OCI-LY7 (cell line): ENCODE measurements around the gene ZNF549. TPM values are rescaled to one million over a fixed set of nuclear protein-coding genes. Genes with fewer than 3 reads are reported as not detected.

ENCODE experiments used
- BruUV-seq: library from RNA; stranded (reverse); fragments of 400-500 nt; replicated peaks from 2 replicates; lab custom pipeline; 2021; lab: Mats Ljungman, UMichigan
- CTCF ChIA-PET: fragments of 300-600 bp; sonication (Branson Sonifier 250); formaldehyde crosslinking; loops from one replicate; lab custom pipeline; 2022; ENCODE audit warnings: antibody characterized with exemption; ENCODE audit not compliant: unreplicated experiment; lab: Charles Lee
- POLR2A ChIA-PET: fragments of 300-600 bp; sonication (Branson Sonifier 250); formaldehyde crosslinking; loops from one replicate; lab custom pipeline; 2022; ENCODE audit warnings: antibody characterized with exemption; lab: Charles Lee
- DNase-seq: peaks from one replicate; pipeline ENCODE4 v3.0.0-alpha.2; 2015; ENCODE audit warnings: low spot score
- H2AFZ ChIP-seq: fragments of 200-600 bp; sonication (generic), shearing (Covaris generic); 2 replicates; pipeline ENCODE4 v1.6.1; 2014; ENCODE audit warnings: mild to moderate bottlenecking, antibody characterized with exemption, low read length, moderate library complexity
- H3K27ac ChIP-seq: fragments of 200-600 bp; sonication (generic); 2 replicates; pipeline ENCODE4 v1.5.1; 2014; ENCODE audit warnings: mixed run types, low read depth, mild to moderate bottlenecking, moderate library complexity, low read length, inconsistent platforms; ENCODE audit not compliant: poor library complexity, severe bottlenecking
- H3K36me3 ChIP-seq: fragments of 200-600 bp; sonication (generic); 2 replicates; pipeline ENCODE4 v1.6.1; 2014; ENCODE audit warnings: mild to moderate bottlenecking, antibody characterized with exemption, low read length, moderate library complexity, mixed read lengths; ENCODE audit not compliant: insufficient read depth
- H3K4me1 ChIP-seq: fragments of 200-600 bp; sonication (generic); 2 replicates; pipeline ENCODE4 v1.5.1; 2014; ENCODE audit warnings: mild to moderate bottlenecking, low read length; ENCODE audit not compliant: insufficient read depth, poor library complexity, severe bottlenecking
- H3K4me2 ChIP-seq: fragments of 200-600 bp; sonication (generic); 2 replicates; pipeline ENCODE4 v1.6.1; 2014; ENCODE audit warnings: mild to moderate bottlenecking, low read length
- H3K4me3 ChIP-seq: fragments of 200-600 bp; sonication (generic); 2 replicates; pipeline ENCODE4 v1.5.1; 2014; ENCODE audit warnings: mild to moderate bottlenecking, low read depth, low read length; ENCODE audit not compliant: poor library complexity, severe bottlenecking
- H3K79me2 ChIP-seq: fragments of 200-600 bp; sonication (generic); 2 replicates; pipeline ENCODE4 v1.6.1; 2016; ENCODE audit warnings: low read depth, mild to moderate bottlenecking, low read length, moderate library complexity, mixed read lengths; ENCODE audit not compliant: insufficient read depth
- H3K9me2 ChIP-seq: fragments of 200-600 bp; sonication (generic); 2 replicates; pipeline ENCODE4 v1.6.1; 2016; ENCODE audit warnings: mild to moderate bottlenecking, low read length, mixed read lengths; ENCODE audit not compliant: insufficient read depth
- H3K9me3 ChIP-seq: fragments of 200-600 bp; sonication (generic); 2 replicates; pipeline ENCODE4 v1.6.1; 2014; ENCODE audit warnings: mild to moderate bottlenecking, mixed run types, low read length, mixed read lengths
- H4K20me1 ChIP-seq: fragments of 200-600 bp; sonication (generic); 2 replicates; pipeline ENCODE4 v1.6.1; 2014; ENCODE audit warnings: mild to moderate bottlenecking, antibody characterized with exemption, low read length, moderate library complexity, mixed read lengths; ENCODE audit not compliant: insufficient read depth
- EZH2phosphoT487 ChIP-seq: fragments of 200-600 bp; sonication (generic); IDR thresholded peaks from 2 replicates; pipeline ENCODE4 v1.6.1; 2018; ENCODE audit warnings: low read depth, borderline replicate concordance, mild to moderate bottlenecking, mixed run types, antibody characterized with exemption, low read length, moderate library complexity, mixed read lengths
- intact Hi-C: fragments of 100-400 bp; cut with micrococcal nuclease; formaldehyde crosslinking; loops from one replicate; pipeline ENCODE4 v1.10.0; 2022; ENCODE audit not compliant: unreplicated experiment
- total RNA-seq, 2 experiments: library from RNA; depleted of rRNA in 1 of 2; stranded (reverse); fragments of >200 nt in 1 of 2; shearing (Covaris generic) in 1 of 2; gene quantifications; 2 replicates each; pipeline ENCODE4 v1.2.3, GENCODE V29; 2014 to 2022
- TF ChIP-seq, protein P1 (sequence below): fragments of 200-600 bp; sonication (generic); conservative IDR thresholded peaks from 2 replicates; pipeline ENCODE4 v1.5.1; 2014; ENCODE audit warnings: mild to moderate bottlenecking, antibody characterized with exemption, low read length, moderate library complexity, mixed read lengths

The ZNF549 gene
- total RNA-seq, 2 experiments from 2014 or later, result 6.1 to 6.6 TPM

DNA sequence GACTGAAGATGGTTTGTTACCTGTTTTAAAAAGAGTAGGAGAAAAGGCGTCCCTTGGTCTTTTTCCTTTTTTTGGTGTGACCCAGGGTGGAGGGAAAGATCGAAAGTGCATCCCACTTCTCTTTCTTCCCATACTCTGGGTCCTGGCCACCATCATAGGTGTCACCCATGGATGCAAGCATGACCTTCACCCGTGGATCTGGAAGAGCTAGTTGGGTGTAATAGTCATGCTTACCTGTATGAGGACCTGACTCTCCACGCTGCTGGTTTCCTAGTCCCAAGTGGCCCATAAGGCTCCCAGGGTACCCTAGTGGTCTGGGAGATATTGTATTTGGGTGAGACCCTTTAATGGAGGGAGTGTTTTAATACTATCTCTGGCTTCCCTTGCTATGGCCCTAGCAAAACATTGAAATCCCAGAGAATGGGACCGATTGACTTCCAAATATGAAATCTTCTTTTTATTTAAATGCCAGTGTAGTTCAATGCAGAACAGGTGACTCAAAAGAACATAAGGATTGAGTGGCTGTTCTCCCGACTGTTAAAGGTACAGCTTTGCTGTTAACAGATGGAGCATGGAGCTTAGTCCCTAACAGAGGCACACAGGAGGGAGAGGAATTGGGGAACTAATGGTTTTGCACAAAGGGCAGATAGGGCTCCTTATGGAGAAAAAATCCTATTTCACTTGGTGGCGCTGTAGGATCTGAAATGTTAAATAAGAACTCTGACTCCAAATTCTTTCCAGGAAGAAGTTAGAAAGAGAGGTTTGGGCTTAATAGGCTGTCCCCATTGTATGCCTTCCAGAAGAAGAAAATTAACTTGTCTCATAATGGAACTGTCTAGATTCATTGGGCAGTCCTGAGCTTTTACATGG is 39.5 kb downstream of the ZNF549 start:
- Histone ChIP-seq H3K9me3 (peaks cover 44% of the 10 kb centered on the region), H3K36me3 (peaks cover 11% of the 10 kb centered on the region), H3K9me2 (no peaks in the 10 kb centered on the region), H2AFZ (no peak overlapping the region), H4K20me1 (no peaks in the 10 kb centered on the region), H3K27ac (no peak overlapping the region), H3K4me1 (no peaks in the 10 kb centered on the region), H3K79me2 (no peaks in the 10 kb centered on the region), H3K4me2 (no peak overlapping the region), H3K4me3 (no peak overlapping the region)
- peak; percentile 77 for DNase-seq
- no peak for TF ChIP-seq EZH2phosphoT487
- TF ChIP-seq, protein P1, sequence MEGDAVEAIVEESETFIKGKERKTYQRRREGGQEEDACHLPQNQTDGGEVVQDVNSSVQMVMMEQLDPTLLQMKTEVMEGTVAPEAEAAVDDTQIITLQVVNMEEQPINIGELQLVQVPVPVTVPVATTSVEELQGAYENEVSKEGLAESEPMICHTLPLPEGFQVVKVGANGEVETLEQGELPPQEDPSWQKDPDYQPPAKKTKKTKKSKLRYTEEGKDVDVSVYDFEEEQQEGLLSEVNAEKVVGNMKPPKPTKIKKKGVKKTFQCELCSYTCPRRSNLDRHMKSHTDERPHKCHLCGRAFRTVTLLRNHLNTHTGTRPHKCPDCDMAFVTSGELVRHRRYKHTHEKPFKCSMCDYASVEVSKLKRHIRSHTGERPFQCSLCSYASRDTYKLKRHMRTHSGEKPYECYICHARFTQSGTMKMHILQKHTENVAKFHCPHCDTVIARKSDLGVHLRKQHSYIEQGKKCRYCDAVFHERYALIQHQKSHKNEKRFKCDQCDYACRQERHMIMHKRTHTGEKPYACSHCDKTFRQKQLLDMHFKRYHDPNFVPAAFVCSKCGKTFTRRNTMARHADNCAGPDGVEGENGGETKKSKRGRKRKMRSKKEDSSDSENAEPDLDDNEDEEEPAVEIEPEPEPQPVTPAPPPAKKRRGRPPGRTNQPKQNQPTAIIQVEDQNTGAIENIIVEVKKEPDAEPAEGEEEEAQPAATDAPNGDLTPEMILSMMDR, result peak; percentile 38; the same call in 1 of the 2 replicates
- no TSS peak for BruUV-seq
- ChIA-PET POLR2A (no interaction called here), CTCF (no interaction called here)
- intact Hi-C loops, result no loop called here

GRCh38 chr19:57570707-57571106 is 43.6 kb downstream of the ZNF549 start:
- Histone ChIP-seq H3K27ac (no peak overlapping the region), H2AFZ (no peak overlapping the region), H4K20me1 (no peaks in the 10 kb centered on the region), H3K9me3 (peaks cover 35% of the 10 kb centered on the region), H3K4me1 (no peaks in the 10 kb centered on the region), H3K4me2 (no peak overlapping the region), H3K4me3 (no peak overlapping the region), H3K36me3 (peaks cover 52% of the 10 kb centered on the region), H3K9me2 (no peaks in the 10 kb centered on the region), H3K79me2 (no peaks in the 10 kb centered on the region)
- POLR2A ChIA-PET, result no interaction called here
- BruUV-seq, result no TSS peak
- intact Hi-C loops, result no loop called here
- TF ChIP-seq, protein P1, result no peak
- TF ChIP-seq EZH2phosphoT487, result no peak
- CTCF ChIA-PET, result no interaction called here
- no peak for DNase-seq

GRCh38 chr19:57572415-57572947 is 45.3 kb downstream of the ZNF549 start:
- intact Hi-C loops, result no loop called here
- BruUV-seq, result no TSS peak
- peaks cover 23% of the 10 kb centered on the region; the same call in 1 of the 2 replicates for H3K9me3 ChIP-seq

More at GRCh38 chr19:57572415-57572947, 45.3 kb downstream of the ZNF549 start:
- H3K79me2 ChIP-seq, result no peaks in the 10 kb centered on the region
- ChIA-PET POLR2A (no interaction called here), CTCF (no interaction called here)
- H3K36me3 ChIP-seq, result peaks cover 69% of the 10 kb centered on the region
- no peak overlapping the region for H3K27ac ChIP-seq
- H3K4me2 ChIP-seq, result no peak overlapping the region
- no peak for DNase-seq
- no peak overlapping the region for H2AFZ ChIP-seq
- no peaks in the 10 kb centered on the region for H3K9me2 ChIP-seq
- H3K4me3 ChIP-seq, result no peak overlapping the region
- TF ChIP-seq, protein P1, result no peak
- TF ChIP-seq EZH2phosphoT487, result no peak
- H3K4me1 ChIP-seq, result peaks cover 2% of the 10 kb centered on the region
- no peaks in the 10 kb centered on the region for H4K20me1 ChIP-seq
